IPS-18c (cell line): ENCODE measurements around the gene GNPDA2.

ENCODE experiments used
- H3K4me3 ChIP-seq: 2 replicates; pipeline ENCODE4 v1.7.0; 2013; ENCODE audit warnings: low read depth, mild to moderate bottlenecking, low read length, moderate library complexity; ENCODE audit not compliant: insufficient read depth
- H3K9me3 ChIP-seq: one replicate; pipeline ENCODE4 v1.6.1; 2013; ENCODE audit warnings: mild to moderate bottlenecking, low read length, moderate library complexity; ENCODE audit not compliant: control insufficient read depth, insufficient read depth

GNPDA2 gene

DNA sequence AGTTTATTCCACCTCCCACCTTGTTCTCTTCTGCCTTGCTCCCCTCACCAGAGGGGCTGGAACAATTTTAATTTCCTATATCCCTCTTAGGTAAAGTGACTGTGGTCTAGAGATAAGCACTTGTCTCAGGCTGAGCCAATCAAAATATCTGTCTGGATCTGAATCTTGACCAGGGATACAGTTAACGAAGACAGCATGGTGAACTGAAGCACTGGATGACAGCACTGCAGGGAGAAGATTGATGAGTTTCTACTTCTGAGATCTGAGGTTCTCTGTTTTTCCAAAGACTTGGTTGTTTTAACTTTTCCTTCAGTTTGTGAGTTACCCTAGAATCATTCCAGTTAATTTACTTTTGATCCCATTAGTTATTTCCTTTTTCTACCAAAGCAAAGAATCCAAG is 13.2 kb downstream of the GNPDA2 start:
- H3K9me3 ChIP-seq, result no peaks in the 10 kb centered on the region
- H3K4me3 ChIP-seq, result no peak overlapping the region

- Histone ChIP-seq H3K9me3 (no peaks in the 10 kb centered on the region), H3K4me3 (no peak overlapping the region)
Measured at GRCh38 chr4:44704673-44705072, 21.7 kb downstream of the GNPDA2 start.

DNA sequence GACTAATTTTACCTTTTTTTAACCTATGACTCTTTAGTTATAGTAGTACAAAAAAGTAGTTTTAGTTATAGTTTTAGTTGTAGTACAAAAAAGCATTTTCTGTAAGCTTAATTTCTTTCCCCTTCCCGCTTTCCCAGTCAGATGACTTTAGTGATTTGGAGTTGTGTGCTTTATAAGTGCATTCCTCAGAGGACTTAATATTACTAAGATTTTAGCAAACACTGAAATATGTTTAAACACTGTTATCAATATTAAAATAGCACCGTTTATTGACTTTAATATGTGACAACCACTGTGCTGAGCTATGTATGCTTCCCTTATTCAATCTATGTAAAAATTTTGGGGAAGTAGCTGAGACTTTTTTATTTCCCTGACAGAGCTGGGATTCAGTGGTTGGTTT is 25.3 kb downstream of the GNPDA2 start:
- no peaks in the 10 kb centered on the region for H3K9me3 ChIP-seq
- H3K4me3 ChIP-seq, result no peak overlapping the region

DNA sequence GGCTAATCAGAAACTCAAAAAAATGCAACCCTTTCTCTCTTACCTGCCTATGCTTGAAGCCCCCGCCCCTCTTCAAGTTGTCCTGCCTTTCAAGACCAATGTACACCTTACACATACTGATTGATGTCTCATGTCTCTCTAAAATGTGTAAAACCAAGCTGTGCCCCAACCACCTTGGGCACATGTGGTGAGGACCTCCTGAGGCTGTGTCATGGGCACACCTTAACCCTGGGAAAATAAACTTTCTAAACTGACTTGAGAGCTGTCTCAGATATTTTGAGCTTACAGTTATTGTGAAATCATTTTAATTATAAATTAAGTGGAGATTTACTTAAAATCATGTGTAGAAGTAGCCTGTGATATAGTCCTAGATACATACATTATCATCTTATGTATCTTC is 25.9 kb downstream of the GNPDA2 start:
- H3K9me3 ChIP-seq, result no peaks in the 10 kb centered on the region
- H3K4me3 ChIP-seq, result no peak overlapping the region

DNA sequence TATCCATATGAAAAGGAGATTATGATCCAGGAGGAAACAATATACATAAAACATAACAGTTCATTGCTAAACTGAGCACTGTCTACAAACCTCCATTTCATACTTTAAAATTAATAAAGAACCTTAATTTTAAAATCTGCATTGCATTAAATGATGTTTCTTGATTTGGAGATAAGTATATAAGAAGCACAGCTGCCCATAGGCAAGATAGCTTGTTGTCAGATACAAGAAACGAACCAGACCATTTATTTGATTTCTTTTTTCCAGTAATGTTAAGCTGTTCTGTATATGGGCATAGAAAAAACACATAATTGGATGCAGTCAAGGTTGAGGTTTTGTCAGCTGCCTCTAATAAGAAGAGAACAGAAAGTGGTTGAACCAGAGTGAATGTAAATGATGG is 41.7 kb downstream of the GNPDA2 start:
- Histone ChIP-seq H3K9me3 (no peaks in the 10 kb centered on the region), H3K4me3 (no peak overlapping the region)

GRCh38 chr4:44679060-44679459 is 47.3 kb downstream of the GNPDA2 start:
- Histone ChIP-seq H3K4me3 (peak overlapping the region; percentile 66), H3K9me3 (no peaks in the 10 kb centered on the region)

GRCh38 chr4:44678094-44679041 is 48.0 kb downstream of the GNPDA2 start, which contains the start of gene GUF1:
Gene GUF1, plus strand, starts transcription at chr4:44678420. Its CDS starts 203 bp downstream, at chr4:44678623.
- no peaks in the 10 kb centered on the region for H3K9me3 ChIP-seq
- peak within 1 kb of the TSS; percentile 66 for H3K4me3 ChIP-seq

DNA sequence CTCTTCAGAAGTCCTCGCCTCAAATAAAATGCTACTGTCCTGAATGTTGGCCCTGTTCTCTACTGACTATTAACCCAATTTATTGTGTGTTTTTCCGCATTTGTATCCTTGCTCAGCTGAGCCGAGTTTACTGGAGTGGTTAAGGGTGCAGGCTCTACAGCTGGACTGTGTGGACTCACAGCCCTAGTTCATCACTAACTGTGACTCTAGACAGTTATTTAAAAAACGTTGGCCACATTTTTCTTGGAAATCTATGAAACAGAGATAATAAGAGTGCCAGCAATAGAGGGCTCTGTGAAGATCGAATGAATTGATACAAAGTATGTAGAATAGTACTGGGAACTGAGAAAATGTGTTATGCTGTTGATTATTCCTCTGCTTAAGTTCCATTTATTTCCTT is 51.0 kb downstream of the GNPDA2 start:
- Histone ChIP-seq H3K9me3 (no peaks in the 10 kb centered on the region), H3K4me3 (no peak overlapping the region)

GRCh38 chr4:44674471-44674870 is 51.9 kb downstream of the GNPDA2 start:
- H3K9me3 ChIP-seq, result no peaks in the 10 kb centered on the region
- H3K4me3 ChIP-seq, result no peak overlapping the region

- no peak overlapping the region for H3K4me3 ChIP-seq
- H3K9me3 ChIP-seq, result no peaks in the 10 kb centered on the region
Measured at GRCh38 chr4:44671636-44672035, 54.7 kb downstream of the GNPDA2 start.

DNA sequence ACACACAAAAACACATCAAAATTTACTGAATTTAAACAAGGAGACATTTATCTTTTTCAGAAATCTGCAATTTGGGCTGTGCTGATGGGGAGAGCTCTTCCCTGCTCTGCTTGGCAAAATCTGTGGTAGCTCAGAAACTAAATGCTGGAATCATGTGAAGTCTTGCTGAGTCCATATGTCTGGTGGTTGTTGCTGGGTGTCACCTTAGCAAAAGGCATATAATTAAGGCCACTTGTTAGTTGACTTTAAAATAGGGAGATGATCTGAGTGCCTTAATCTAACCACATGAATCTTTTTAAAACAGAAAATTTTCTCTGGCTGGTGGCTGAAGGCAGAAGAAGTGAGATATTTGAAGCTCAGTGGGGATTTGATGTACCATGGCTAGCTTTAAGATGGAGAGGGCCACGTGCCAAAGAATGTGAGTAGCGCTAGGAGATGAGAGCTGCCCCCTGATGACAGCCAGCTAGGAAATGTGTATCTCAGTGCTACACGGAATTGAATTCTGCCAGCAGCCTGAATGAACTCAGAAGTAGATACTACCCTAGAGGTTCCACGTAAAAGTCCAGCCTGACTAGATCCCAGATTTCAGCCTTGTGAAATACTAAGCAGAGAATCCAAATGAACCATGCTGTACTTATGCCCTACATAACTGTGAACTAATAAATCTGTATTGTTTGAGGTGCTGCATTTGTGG is 55.7 kb downstream of the GNPDA2 start:
- Histone ChIP-seq H3K4me3 (no peak overlapping the region), H3K9me3 (no peaks in the 10 kb centered on the region)

DNA sequence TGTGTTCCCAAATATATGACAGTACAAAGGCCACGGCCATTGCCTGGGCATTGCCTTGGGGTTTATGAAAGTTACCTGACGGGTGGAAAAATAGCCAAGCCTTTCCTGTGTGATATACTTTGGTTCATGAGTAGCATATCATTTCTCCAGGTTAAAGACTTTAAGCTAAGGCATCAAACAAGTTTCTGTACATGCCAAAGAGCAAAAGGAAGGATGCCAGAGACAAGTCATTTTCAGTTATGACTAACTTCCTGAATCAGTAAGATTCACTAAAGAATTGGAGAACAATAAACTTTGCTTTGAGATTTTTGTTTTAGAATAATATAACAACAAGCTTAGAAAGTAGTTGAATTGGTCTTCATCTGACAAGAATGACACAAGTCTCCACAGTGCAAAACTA is 57.8 kb downstream of the GNPDA2 start:
- H3K4me3 ChIP-seq, result no peak overlapping the region
- H3K9me3 ChIP-seq, result no peaks in the 10 kb centered on the region

DNA sequence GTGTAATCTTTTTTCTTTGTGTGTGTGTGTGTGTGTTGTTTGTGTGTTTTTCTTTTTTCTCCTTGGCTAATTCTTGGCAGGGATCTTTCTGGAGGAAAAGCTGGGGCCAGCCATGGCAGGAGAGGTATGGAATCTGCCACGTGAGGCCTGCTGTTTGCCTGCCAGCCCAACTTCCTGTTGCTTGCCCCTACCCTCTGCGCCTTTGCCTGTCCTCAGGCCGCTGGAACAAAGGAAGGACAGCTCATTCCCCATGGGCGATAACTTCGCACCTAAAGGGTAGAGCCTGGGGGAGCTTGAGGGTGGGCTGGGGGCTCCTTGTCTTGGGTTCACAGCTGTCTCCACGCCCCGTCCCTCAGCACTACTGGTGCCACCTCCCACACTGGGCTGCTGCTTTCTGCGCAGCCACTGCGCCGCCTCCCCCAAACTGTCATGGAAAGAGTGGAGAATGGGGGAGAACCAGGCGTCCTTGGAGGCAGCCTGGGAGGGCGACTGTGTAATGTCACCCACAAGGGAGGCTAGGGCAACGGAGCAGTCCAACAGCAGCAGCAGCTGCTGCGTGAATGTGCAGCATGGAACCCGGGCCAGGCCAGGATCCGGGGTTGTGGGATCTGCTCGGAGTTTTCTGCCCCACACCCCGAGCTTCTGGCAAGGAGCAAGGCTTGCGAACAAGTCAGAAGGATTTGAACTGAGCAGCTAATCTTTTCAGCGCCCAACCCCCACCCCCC is 62.7 kb downstream of the GNPDA2 start:
- Histone ChIP-seq H3K9me3 (peaks cover 2% of the 10 kb centered on the region), H3K4me3 (no peak overlapping the region)

GRCh38 chr4:44662623-44663005 is 63.7 kb downstream of the GNPDA2 start:
- H3K4me3 ChIP-seq, result no peak overlapping the region
- H3K9me3 ChIP-seq, result peaks cover 2% of the 10 kb centered on the region

DNA sequence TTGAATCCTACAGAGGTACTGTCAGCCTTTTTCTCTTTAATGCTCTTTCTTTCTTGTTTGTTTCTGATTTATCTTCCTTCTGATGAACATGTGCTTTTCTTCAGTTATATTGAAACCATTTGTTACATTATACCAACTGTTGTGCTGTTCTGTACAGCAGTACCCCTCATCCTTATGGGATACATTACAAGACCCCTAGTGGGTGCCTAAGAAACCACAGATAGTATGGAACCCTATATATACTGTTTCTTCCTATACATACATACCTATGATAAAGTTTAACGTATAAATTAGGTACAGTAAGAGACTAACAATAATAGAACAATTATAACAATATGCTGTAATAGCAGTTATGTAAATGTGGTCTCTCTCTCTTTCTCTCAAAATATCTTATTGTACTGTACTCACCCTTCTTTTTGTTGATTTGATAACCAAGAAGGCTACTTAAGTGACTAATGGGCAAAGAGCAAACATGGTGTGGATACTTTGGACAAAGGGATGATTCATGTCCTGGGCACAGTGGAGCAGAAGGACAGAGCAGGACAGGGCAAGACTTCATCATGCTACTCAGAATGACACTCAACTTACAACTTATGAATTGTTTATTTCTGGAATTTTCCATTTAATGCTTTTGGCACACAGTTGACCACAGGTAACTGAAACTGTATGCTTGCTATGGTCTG is 64.3 kb downstream of the GNPDA2 start:
- Histone ChIP-seq H3K9me3 (peaks cover 2% of the 10 kb centered on the region), H3K4me3 (no peak overlapping the region)

DNA sequence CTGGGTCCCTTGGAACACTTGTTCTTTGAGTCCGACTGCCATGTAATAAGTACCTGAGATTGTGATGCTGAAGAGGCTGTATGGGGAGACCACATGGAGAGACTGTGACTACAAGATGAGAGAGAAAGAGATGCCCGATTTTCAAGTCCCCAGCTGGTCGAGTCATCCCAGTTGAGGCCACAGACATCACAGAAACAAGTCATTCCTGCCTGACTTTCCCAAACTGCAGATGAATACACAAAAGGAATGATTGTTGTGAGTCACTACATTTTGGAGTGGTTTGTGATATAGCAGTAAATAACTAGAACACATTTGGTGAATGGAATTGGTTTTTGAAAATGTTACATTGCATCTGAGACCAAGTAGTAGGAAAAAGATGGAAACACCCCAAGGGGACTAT is 66.0 kb downstream of the GNPDA2 start:
- Histone ChIP-seq H3K9me3 (peaks cover 2% of the 10 kb centered on the region), H3K4me3 (no peak overlapping the region)

DNA sequence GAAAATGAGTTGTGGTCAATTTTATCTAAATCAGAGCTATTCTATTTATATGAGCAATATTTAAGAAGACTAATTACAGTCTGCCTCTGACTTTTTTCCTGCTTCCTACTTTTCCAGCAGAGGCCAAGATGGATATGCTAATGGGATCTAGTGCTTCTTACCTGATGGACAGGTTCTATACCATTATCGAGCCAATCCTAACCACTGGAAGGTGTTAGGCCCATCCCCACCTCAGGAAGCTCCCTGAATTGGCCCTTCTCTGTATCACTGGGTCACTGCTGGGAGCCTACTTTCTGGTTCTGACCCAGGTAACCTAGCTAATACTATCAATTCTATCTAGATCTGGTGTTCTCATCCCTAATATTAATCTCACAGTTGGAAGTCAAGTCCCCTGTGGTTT is 74.4 kb downstream of the GNPDA2 start:
- no peaks in the 10 kb centered on the region for H3K9me3 ChIP-seq
- H3K4me3 ChIP-seq, result no peak overlapping the region
